GM12874 (cell line): ENCODE results near the gene UBQLNL.

Experiments used
- CTCF ChIP-seq: IDR thresholded peaks from 2 replicates; pipeline ENCODE4 v1.5.1; 2011; ENCODE audit warnings: low read depth, mild to moderate bottlenecking, control low read depth, low read length, moderate library complexity; ENCODE audit not compliant: insufficient read depth

Gene UBQLNL

GRCh38 chr11:5527716-5528115 lies 11.2 kb upstream of the UBQLNL start:
- no peak for TF ChIP-seq CTCF

DNA sequence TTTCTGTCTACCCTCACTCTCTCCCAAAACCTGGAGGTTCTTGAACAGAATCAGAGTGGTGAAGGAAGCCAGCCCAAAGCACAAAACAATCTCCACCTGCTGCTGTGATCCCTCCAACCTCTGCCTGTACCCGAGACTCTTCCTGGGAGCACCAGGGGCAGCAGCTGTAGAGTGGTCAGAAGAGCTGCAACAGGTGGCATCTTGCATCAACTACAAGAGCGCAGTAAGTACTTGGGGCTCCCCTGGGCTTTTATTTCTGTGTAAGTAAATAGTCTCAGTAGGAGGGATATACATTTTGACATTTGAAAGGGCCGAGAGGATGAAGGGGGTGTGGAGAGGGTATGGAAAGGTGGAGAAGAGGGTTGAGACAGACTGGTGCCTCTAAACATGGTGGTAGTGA lies 8.3 kb upstream of the UBQLNL start:
- TF ChIP-seq CTCF: no peak

- no peak for TF ChIP-seq CTCF
Measured at GRCh38 chr11:5522308-5522707, 5.8 kb upstream of the UBQLNL start.

DNA sequence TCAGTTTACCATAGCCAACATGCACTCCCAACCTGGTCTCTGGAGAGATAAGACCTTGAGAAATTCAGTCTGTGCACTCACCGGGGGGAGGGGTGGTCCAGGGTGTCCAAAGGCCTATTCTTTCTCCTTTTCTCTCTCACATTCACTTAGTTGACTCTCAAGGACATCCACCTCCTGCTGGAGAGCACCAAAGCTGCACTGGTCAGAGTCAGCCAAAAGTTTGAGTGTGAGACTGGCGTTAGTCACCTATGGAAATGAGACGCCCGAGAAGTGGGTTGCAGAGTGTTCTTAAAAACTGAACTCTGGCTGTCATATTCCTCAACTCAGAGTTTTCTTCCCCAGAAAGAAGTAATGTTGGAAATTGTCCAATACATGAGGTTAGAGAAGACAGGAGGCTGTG lies 5.0 kb upstream of the UBQLNL start:
- TF ChIP-seq CTCF: no peak

- no peak for TF ChIP-seq CTCF
Measured at GRCh38 chr11:5514841-5515240, 1.7 kb downstream of the UBQLNL start.

DNA sequence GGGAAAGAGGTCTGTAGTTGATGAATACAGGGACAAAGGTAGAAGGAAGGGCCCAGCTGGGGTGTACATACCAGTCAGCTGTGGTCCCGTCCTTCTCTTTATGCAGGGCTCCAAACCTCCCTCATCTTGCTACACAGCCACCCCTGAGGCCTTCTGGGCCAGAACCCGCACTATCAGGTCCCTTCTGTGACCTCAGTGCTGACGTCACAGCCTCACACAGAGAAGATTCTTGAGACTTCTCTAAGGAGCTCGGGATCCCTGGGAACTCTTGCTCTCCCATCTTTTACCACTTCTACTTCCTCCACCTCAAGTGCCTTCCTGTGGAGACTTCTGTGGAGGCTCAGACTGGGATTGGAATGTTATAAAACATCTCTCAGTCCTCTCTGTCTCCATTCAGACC lies 6.7 kb downstream of the UBQLNL start, which contains the start of gene UBQLN3:
TSS of gene UBQLN3 (minus strand) at position 155 of the 400 bp plus-strand sequence. CDS start 399 bp downstream, outside the sequence.
- TF ChIP-seq CTCF: no peak

- TF ChIP-seq CTCF: no peak
Measured at GRCh38 chr11:5508605-5509004, 7.9 kb downstream of the UBQLNL start.

GRCh38 chr11:5507933-5508305 lies 8.6 kb downstream of the UBQLNL start:
- no peak for TF ChIP-seq CTCF
